ENCODE results near the gene KCNK15.
A peak's percentile ranks its signal among the peaks of the same experiment; 100 is the strongest.
"Not testable (repeated sequence)": the region's sequence is repeated elsewhere in the genome, so short reads cannot be mapped to it uniquely, and the experiment has no call there.

Gene KCNK15

GRCh38 chr20:44745598-44746366 is at the start of gene KCNK15:
Gene KCNK15, plus strand, starts transcription at chr20:44745865. Its CDS starts 46 bp downstream, at chr20:44745911.
- no peak for TF ChIP-seq CTCF (IDR thresholded peaks at IDR 0.05; ENCODE audit: insufficient read depth, low read depth, low read length, missing control alignments)
- DNase-seq (ENCODE audit: low read depth): peak; percentile 18
- peak within 1 kb of the TSS; percentile 32 for H3K4me3 ChIP-seq (ENCODE audit: low read length)

DNA sequence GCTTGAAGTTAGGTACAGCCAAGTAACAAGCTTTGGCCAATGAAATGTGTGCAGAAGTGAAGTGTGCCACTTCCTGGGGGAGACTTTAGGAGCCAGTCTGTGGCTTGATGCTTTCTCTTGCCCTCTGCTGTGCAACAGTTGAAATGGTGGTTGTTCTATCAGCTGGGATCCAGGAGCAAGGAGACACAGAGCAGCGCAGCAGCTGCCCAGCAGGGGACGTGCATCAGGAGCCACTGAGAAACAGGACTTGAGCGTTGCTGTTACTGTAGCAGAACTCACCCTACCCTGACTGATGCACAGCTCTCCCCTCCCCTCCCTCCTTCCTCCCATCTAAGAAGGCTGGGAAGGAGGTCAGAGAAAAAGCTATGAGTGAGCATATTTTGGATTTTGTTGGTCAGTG is 49.4 kb upstream of the KCNK15 start:
- DNase-seq (ENCODE audit: low read depth): no peak

DNA sequence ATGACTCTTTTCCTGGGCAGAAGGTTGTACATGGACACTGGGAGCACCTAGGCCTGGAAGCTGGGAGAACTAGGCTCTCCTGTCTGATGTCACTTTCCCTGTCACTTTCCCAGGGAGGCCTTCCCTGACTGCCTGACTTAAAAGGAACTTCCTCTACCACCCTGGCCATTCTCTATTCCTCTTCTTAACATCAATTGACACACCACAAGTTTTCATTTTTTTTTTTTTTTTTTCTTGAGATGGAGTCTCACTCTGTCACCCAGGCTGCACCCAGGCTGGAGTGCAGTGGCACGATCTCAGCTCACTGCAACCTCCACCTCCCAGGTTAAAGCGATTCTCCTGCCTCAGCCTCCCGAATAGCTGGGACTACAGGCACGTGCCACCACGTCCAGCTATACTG is 48.6 kb upstream of the KCNK15 start:
- H3K4me3 ChIP-seq (ENCODE audit: low read length); DNase-seq (ENCODE audit: low read depth): not testable (repeated sequence)

More for the DNA sequence above, 49.4 kb upstream of the KCNK15 start:
- no peak for TF ChIP-seq CTCF (IDR thresholded peaks at IDR 0.05; ENCODE audit: insufficient read depth, low read depth, low read length, missing control alignments)
- H3K4me3 ChIP-seq (ENCODE audit: low read length): no peak overlapping the region

- TF ChIP-seq CTCF (IDR thresholded peaks at IDR 0.05; ENCODE audit: insufficient read depth, low read depth, low read length, missing control alignments): no peak
- no peak overlapping the region for H3K4me3 ChIP-seq (ENCODE audit: low read length)
- no peak for DNase-seq (ENCODE audit: low read depth)
These were observed 47.3 kb upstream of the KCNK15 start for GRCh38 chr20:44698351-44698750.

- no peak for TF ChIP-seq CTCF (IDR thresholded peaks at IDR 0.05; ENCODE audit: insufficient read depth, low read depth, low read length, missing control alignments)
- DNase-seq (ENCODE audit: low read depth): no peak
- no peak overlapping the region for H3K4me3 ChIP-seq (ENCODE audit: low read length)
These were observed 45.4 kb upstream of the KCNK15 start for GRCh38 chr20:44700306-44700705.

DNA sequence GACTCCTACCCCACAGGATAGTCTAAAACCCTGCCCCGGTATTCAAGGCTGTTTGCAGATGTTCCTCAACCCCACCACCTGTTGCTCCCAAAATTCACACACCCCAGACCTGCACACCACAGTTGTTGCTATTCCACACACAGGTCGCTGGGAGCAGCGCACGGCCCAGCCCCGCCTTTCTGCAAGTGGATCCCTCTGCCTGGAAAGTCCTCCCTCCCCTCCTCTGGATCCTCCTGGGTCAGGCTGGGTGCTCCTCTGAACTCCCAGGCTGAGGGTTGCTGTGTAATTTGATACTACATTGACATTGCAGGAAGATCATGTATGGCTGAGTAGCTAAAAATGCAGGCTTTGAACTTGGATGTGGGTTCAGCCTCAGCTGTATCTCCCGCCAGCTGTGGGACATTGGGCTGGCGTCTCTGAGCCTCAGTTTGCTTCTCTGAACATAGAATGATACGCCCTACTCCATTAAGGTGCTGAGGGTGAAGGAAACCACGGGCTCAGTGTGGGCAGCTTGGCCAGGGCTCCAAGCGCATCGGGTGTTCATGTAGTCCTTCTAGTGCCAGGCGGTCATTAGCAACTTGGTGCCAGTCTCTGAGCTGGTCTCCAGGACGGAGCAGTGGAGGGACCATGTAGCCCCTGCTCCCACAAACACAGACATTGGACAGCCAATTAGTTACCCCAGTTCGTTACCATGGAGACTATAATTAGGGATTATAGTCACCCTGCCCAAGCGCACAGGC is 44.4 kb upstream of the KCNK15 start:
- no peak for TF ChIP-seq CTCF (IDR thresholded peaks at IDR 0.05; ENCODE audit: insufficient read depth, low read depth, low read length, missing control alignments)
- DNase-seq (ENCODE audit: low read depth): no peak
- no peak overlapping the region for H3K4me3 ChIP-seq (ENCODE audit: low read length)

DNA sequence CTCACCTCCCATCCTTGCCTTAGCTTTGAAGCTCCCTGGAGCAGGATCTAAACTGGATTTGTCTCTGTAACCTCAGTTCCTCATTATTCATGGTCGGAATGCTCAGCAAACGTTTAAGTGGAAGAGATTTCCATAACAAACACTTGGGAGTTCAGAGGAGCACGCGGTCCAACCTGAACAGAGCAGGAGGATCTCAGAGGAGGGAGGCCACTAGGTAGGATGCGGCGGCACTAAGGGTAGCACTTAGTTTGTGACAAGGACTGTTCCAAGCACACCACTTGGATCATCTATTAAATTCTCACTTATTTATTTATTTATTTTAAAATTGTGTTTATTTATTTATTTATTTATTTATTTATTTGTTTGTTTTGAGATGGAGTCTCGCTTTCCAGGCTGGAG is 43.8 kb upstream of the KCNK15 start:
- H3K4me3 ChIP-seq (ENCODE audit: low read length): no peak overlapping the region
- DNase-seq (ENCODE audit: low read depth): no peak
- no peak for TF ChIP-seq CTCF (IDR thresholded peaks at IDR 0.05; ENCODE audit: insufficient read depth, low read depth, low read length, missing control alignments)
